GM12878 (cell line): ENCODE measurements around the gene ACP4. TPM values are rescaled to one million over a fixed set of nuclear protein-coding genes. Genes with fewer than 3 reads are reported as not detected.

Source experiments
- CBX5 ChIP-seq: sonication (generic); IDR thresholded peaks from 2 replicates; pipeline ENCODE4 v1.6.1; 2016; ENCODE audit warnings: low read depth, moderate library complexity, mild to moderate bottlenecking, inconsistent platforms
- CHD2 ChIP-seq: IDR thresholded peaks from 2 replicates; pipeline ENCODE4 v1.6.1; 2011; ENCODE audit warnings: low read depth, low read length, improper control_type of control experiment, borderline replicate concordance
- CTCF ChIP-seq, 3 experiments: IDR thresholded peaks in 2 of 3; conservative IDR thresholded peaks in 1 of 3; 2 replicates each; pipeline ENCODE4 v1.5.1; 2011; ENCODE audit warnings: low read depth in 3 of 3, low read length in 3 of 3, mild to moderate bottlenecking in 3 of 3, control low read depth in 2 of 3, moderate library complexity in 2 of 3, inconsistent platforms in 1 of 3, mixed read lengths in 1 of 3; ENCODE audit not compliant: control insufficient read depth in 2 of 3, insufficient read depth in 1 of 3; ENCODE audit errors: extremely low read depth in 1 of 3
- DPF2 ChIP-seq: fragments of 450-650 bp; IDR thresholded peaks from 2 replicates; pipeline ENCODE4 v1.6.1; 2017; ENCODE audit warnings: mild to moderate bottlenecking
- EED ChIP-seq: sonication (generic); IDR thresholded peaks from 2 replicates; pipeline ENCODE4 v1.6.1; 2016; ENCODE audit warnings: antibody characterized with exemption, low read depth
- ETV6 ChIP-seq, 2 experiments: fragments of 450-650 bp in 1 of 2; IDR thresholded peaks in 1 of 2; conservative IDR thresholded peaks in 1 of 2; 2 replicates each; pipeline ENCODE4 v1.6.1; 2014; ENCODE audit warnings: antibody characterized with exemption in 1 of 2, borderline replicate concordance in 1 of 2, low read depth in 1 of 2, mild to moderate bottlenecking in 1 of 2, moderate library complexity in 1 of 2
- GABPA ChIP-seq: IDR thresholded peaks from 2 replicates; pipeline ENCODE4 v1.6.1; 2014; ENCODE audit warnings: antibody characterized with exemption, low read depth, mild to moderate bottlenecking, inconsistent platforms
- HDAC2 ChIP-seq: fragments of 200-600 bp; sonication (generic); IDR thresholded peaks from 2 replicates; pipeline ENCODE4 v1.6.1; 2017
- IKZF2 ChIP-seq, 2 experiments: fragments of 450-650 bp; IDR thresholded peaks; 2 replicates each; pipeline ENCODE4 v1.6.1; 2017; ENCODE audit warnings: mild to moderate bottlenecking in 2 of 2, moderate library complexity in 2 of 2
- IRF4 ChIP-seq: IDR thresholded peaks from 2 replicates; pipeline ENCODE4 v1.6.1; 2011; ENCODE audit warnings: low read depth, low read length
- MTA2 ChIP-seq: fragments of 450-650 bp; IDR thresholded peaks from 2 replicates; pipeline ENCODE4 v1.6.1; 2016; ENCODE audit warnings: low read depth, mild to moderate bottlenecking, moderate library complexity
- NFIC ChIP-seq: IDR thresholded peaks from 2 replicates; pipeline ENCODE4 v1.6.1; 2012; ENCODE audit warnings: low read depth, mild to moderate bottlenecking, inconsistent platforms, low read length, moderate library complexity
- NFYA ChIP-seq: IDR thresholded peaks from 2 replicates; pipeline ENCODE4 v1.6.1; 2011; ENCODE audit warnings: low read depth, mild to moderate bottlenecking, low read length, improper control_type of control experiment, borderline replicate concordance
- PAX8 ChIP-seq: fragments of 450-650 bp; IDR thresholded peaks from 2 replicates; pipeline ENCODE4 v1.6.1; 2017; ENCODE audit warnings: mild to moderate bottlenecking, moderate library complexity
- POLR2A ChIP-seq: IDR thresholded peaks from 2 replicates; pipeline ENCODE4 v1.6.1; 2011; ENCODE audit warnings: low read depth, mild to moderate bottlenecking, low read length
- POLR2AphosphoS2 ChIP-seq: IDR thresholded peaks from 2 replicates; pipeline ENCODE4 v1.6.1; 2011; ENCODE audit warnings: low read depth, mild to moderate bottlenecking, low read length, improper control_type of control experiment, moderate library complexity
- POLR2AphosphoS5 ChIP-seq: IDR thresholded peaks from 2 replicates; pipeline ENCODE4 v1.6.1; 2011; ENCODE audit warnings: mild to moderate bottlenecking, low read length, inconsistent platforms
- POU2F2 ChIP-seq: IDR thresholded peaks from 3 replicates; pipeline ENCODE4 v1.6.1; 2011; ENCODE audit warnings: low read depth, mild to moderate bottlenecking, low read length, borderline replicate concordance
- RB1 ChIP-seq: fragments of 450-650 bp; formaldehyde crosslinking; IDR thresholded peaks from 2 replicates; pipeline ENCODE4 v1.6.1; 2017; ENCODE audit warnings: mild to moderate bottlenecking, borderline replicate concordance
- SIN3A ChIP-seq: IDR thresholded peaks from 2 replicates; pipeline ENCODE4 v1.6.1; 2012; ENCODE audit warnings: low read depth, low read length, improper control_type of control experiment
- SMAD5 ChIP-seq: IDR thresholded peaks from 2 replicates; pipeline ENCODE4 v1.6.1; 2016; ENCODE audit warnings: antibody characterized with exemption, low read depth
- SP1 ChIP-seq: IDR thresholded peaks from one replicate; pipeline ENCODE4 v1.6.1; 2011; ENCODE audit warnings: low read depth, low read length
- SPI1 ChIP-seq: IDR thresholded peaks from 2 replicates; pipeline ENCODE4 v1.6.1; 2011; ENCODE audit warnings: low read depth, mild to moderate bottlenecking, low read length, moderate library complexity, borderline replicate concordance; ENCODE audit not compliant: insufficient read depth
- SREBF1 ChIP-seq: IDR thresholded peaks from 2 replicates; pipeline ENCODE4 v1.6.1; 2012; ENCODE audit warnings: mild to moderate bottlenecking, low read length
- SUPT20H ChIP-seq: IDR thresholded peaks from 2 replicates; pipeline ENCODE4 v1.6.1; 2011; ENCODE audit warnings: low read depth, mild to moderate bottlenecking, low read length, moderate library complexity, borderline replicate concordance; ENCODE audit not compliant: control insufficient read depth
- TARDBP ChIP-seq: IDR thresholded peaks from 2 replicates; pipeline ENCODE4 v1.6.1; 2016; ENCODE audit warnings: borderline replicate concordance
- TCF12 ChIP-seq: IDR thresholded peaks from 2 replicates; pipeline ENCODE4 v1.6.1; 2011; ENCODE audit warnings: low read depth, mild to moderate bottlenecking, low read length
- TCF3 ChIP-seq: IDR thresholded peaks from 2 replicates; pipeline ENCODE4 v1.6.1; 2012; ENCODE audit warnings: low read depth, mild to moderate bottlenecking, low read length, borderline replicate concordance; ENCODE audit not compliant: insufficient read depth
- TCF7 ChIP-seq: IDR thresholded peaks from 2 replicates; pipeline ENCODE4 v1.6.1; 2014; ENCODE audit warnings: antibody characterized with exemption, borderline replicate concordance
- USF1 ChIP-seq: IDR thresholded peaks from 2 replicates; pipeline ENCODE4 v1.6.1; 2011; ENCODE audit warnings: borderline replicate concordance, low read depth, mild to moderate bottlenecking, moderate library complexity, mixed read lengths, low read length; ENCODE audit not compliant: insufficient read depth; ENCODE audit errors: extremely low read length
- YY1 ChIP-seq: IDR thresholded peaks from 2 replicates; pipeline ENCODE4 v1.6.1; 2011; ENCODE audit warnings: low read depth, mild to moderate bottlenecking, low read length
- polyA plus RNA-seq, 11 experiments: library from polyadenylated mRNA; depleted of rRNA in 4 of 11; unstranded in 6 of 11; stranded (reverse) in 5 of 11; fragments of >200 nt; fragmentation: Nextera tagmentation in 4 of 11; fragmentation: Illumina TruSeq in 1 of 11; extraction: Ambion mirVana in 4 of 11; extraction: Trizol in 1 of 11; gene quantifications; 1 replicate in 1 of 11; 2 replicates in 10 of 11; pipeline versions ENCODE4 v1.2.1 to v1.2.3, GENCODE V29; 2011 to 2016; ENCODE audit warnings: inconsistent platforms in 2 of 11, missing spikeins in 2 of 11, low read depth in 1 of 11
- total RNA-seq, 4 experiments: library from RNA; depleted of rRNA in 3 of 4; stranded (reverse); fragments of >200 nt in 3 of 4; fragmentation: Illumina TruSeq in 1 of 4; extraction: Trizol in 1 of 4; gene quantifications; 2 replicates each; pipeline versions ENCODE4 v1.2.1 to v1.2.3, GENCODE V29; 2013 to 2021

ACP4 gene
- total and polyA plus RNA-seq, 10 of the 15 experiments (the other 5 are each of a cell fraction or from before 2014, with no cell fraction given): not detected

- TF ChIP-seq RB1: no peak
- TF ChIP-seq TCF3: 0 out of 2 replicates have a peak, but pooled peaks have one; percentile 28
- TF ChIP-seq YY1: no peak
- TF ChIP-seq CHD2: no peak
- no peak for TF ChIP-seq CBX5
- TF ChIP-seq SPI1: no peak
- no peak for TF ChIP-seq IRF4
- TF ChIP-seq USF1: no peak
- TF ChIP-seq TCF12: 0 out of 2 replicates have a peak, but pooled peaks have one; percentile 5
- TF ChIP-seq SREBF1: no peak
- TF ChIP-seq SIN3A: no peak
- TF ChIP-seq SP1: no peak
- no peak for TF ChIP-seq DPF2
- no peak for TF ChIP-seq MTA2
- no peak for TF ChIP-seq NFYA
- no peak for TF ChIP-seq IKZF2 (IDR thresholded peaks at IDR 0.05)
- no peak for TF ChIP-seq ETV6 (conservative IDR thresholded peaks at IDR 0.05 in 1 of 2, IDR thresholded peaks at IDR 0.05 in 1 of 2; ENCODE audit: borderline replicate concordance in 1 of 2, low read depth in 1 of 2)
- TF ChIP-seq GABPA: no peak
- TF ChIP-seq POLR2A: peak; percentile 82
- peak; percentile 63; the same call in 1 of the 3 replicates for TF ChIP-seq POU2F2
- peak; percentile 61; the same call in 1 of the 2 replicates for TF ChIP-seq SMAD5
- peak in 2 of 3 experiments; percentile 33 to 38; a peak in 2 of 6 replicates for TF ChIP-seq CTCF (IDR thresholded peaks at IDR 0.05 in 2 of 3, conservative IDR thresholded peaks at IDR 0.05 in 1 of 3; ENCODE audit: control insufficient read depth in 2 of 3, extremely low read depth in 1 of 3, insufficient read depth in 1 of 3, low read depth in 3 of 3, low read length in 3 of 3)
- TF ChIP-seq HDAC2: no peak
- TF ChIP-seq POLR2AphosphoS5: peak; percentile 65
- no peak for TF ChIP-seq TARDBP
- TF ChIP-seq NFIC: 0 out of 2 replicates have a peak, but pooled peaks have one; percentile 3
- TF ChIP-seq POLR2AphosphoS2: 0 out of 2 replicates have a peak, but pooled peaks have one; percentile 74
- no peak for TF ChIP-seq EED
- no peak for TF ChIP-seq TCF7
- no peak for TF ChIP-seq SUPT20H
- TF ChIP-seq PAX8: no peak
Measured at GRCh38 chr19:50794876-50795663, 4.9 kb downstream of the ACP4 start (continued).
